ENCODE results near the gene SHISA4.

The SHISA4 gene

GRCh38 chr1:201882665-201883132 lies 6.0 kb upstream of the SHISA4 start:
- no peak for DNase-seq (ENCODE audit: low spot score)

GRCh38 chr1:201883266-201883665 lies 5.4 kb upstream of the SHISA4 start:
- DNase-seq (ENCODE audit: low spot score) = no peak

GRCh38 chr1:201883786-201884185 lies 4.9 kb upstream of the SHISA4 start:
- peak; percentile 21 for DNase-seq (ENCODE audit: low spot score)

GRCh38 chr1:201884425-201884824 lies 4.3 kb upstream of the SHISA4 start:
- DNase-seq (ENCODE audit: low spot score) = no peak

- DNase-seq (ENCODE audit: low spot score) = no peak
Observed at GRCh38 chr1:201885531-201886075, 3.1 kb upstream of the SHISA4 start.

GRCh38 chr1:201886103-201886885 lies 2.4 kb upstream of the SHISA4 start:
- no peak for DNase-seq (ENCODE audit: low spot score)

GRCh38 chr1:201887116-201887866 lies 1.4 kb upstream of the SHISA4 start:
- DNase-seq (ENCODE audit: low spot score) = no peak

- DNase-seq (ENCODE audit: low spot score) = no peak
Observed at GRCh38 chr1:201889090-201889968, 631 bp downstream of the SHISA4 start.

- DNase-seq (ENCODE audit: low spot score) = no peak
Observed at GRCh38 chr1:201890223-201890622, 1.5 kb downstream of the SHISA4 start.

- no peak for DNase-seq (ENCODE audit: low spot score)
Observed at GRCh38 chr1:201890806-201891450, 2.2 kb downstream of the SHISA4 start.

- no peak for DNase-seq (ENCODE audit: low spot score)
Observed at GRCh38 chr1:201891451-201892045, 2.9 kb downstream of the SHISA4 start.

GRCh38 chr1:201892211-201892610 lies 3.5 kb downstream of the SHISA4 start:
- no peak for DNase-seq (ENCODE audit: low spot score)

GRCh38 chr1:201893431-201893830 lies 4.7 kb downstream of the SHISA4 start:
- DNase-seq (ENCODE audit: low spot score) = no peak

GRCh38 chr1:201894343-201895119 lies 5.8 kb downstream of the SHISA4 start:
- DNase-seq (ENCODE audit: low spot score) = no peak

GRCh38 chr1:201895120-201895665 lies 6.5 kb downstream of the SHISA4 start:
- DNase-seq (ENCODE audit: low spot score) = no peak

- peak; percentile 89 for DNase-seq (ENCODE audit: low spot score)
Observed at GRCh38 chr1:201895913-201896807, 7.5 kb downstream of the SHISA4 start.

- DNase-seq (ENCODE audit: low spot score) = no peak
Observed at GRCh38 chr1:201896951-201897391, 8.3 kb downstream of the SHISA4 start.

GRCh38 chr1:201898240-201898894 lies 9.7 kb downstream of the SHISA4 start:
- no peak for DNase-seq (ENCODE audit: low spot score)

Data from activated CD4-positive, alpha-beta T cell treated with anti-CD3 and anti-CD28 coated beads, Interleukin-2, Interleukin-4, amounts not matched to agents 100 ng/mL and 50 ng/mL, durations not matched to agents 16 hours and 8 hours (primary cell).